T-helper 17 cell (primary cell): ENCODE data around the gene SLIT3. TPM values are rescaled to one million over a fixed set of nuclear protein-coding genes. Genes with fewer than 3 reads are reported as not detected.
A peak's percentile ranks its signal among the peaks of the same experiment; 100 is the strongest.

Source experiments
- ATAC-seq: fragments of 150-1000 bp; cut with Tn5 transposase; 2 replicates; pipeline ENCODE4 v1.10.0; 2021; ENCODE audit warnings: mild to moderate bottlenecking, moderate library complexity
- DNase-seq, 3 donors: peaks; one replicate each; pipeline versions ENCODE4 v3.0.0 to v3.0.0-alpha.2; 2020 to 2021
- H3K9me3 ChIP-seq: one replicate; pipeline ENCODE4 v1.7.0; 2013; ENCODE audit warnings: low read length, mild to moderate bottlenecking; ENCODE audit not compliant: control insufficient read depth, poor library complexity, severe bottlenecking
- H3K27ac Mint-ChIP-seq: one replicate; pipeline ENCODE4 v1.8.0; 2022; ENCODE audit warnings: mild to moderate bottlenecking, moderate library complexity, mixed read lengths
- H3K27me3 Mint-ChIP-seq: one replicate; pipeline ENCODE4 v1.8.0; 2022; ENCODE audit warnings: mixed read lengths
- H3K36me3 Mint-ChIP-seq: one replicate; pipeline ENCODE4 v1.8.0; 2022; ENCODE audit warnings: low read depth, mixed read lengths
- H3K4me1 Mint-ChIP-seq: one replicate; pipeline ENCODE4 v1.8.0; 2022; ENCODE audit warnings: mild to moderate bottlenecking, mixed read lengths
- H3K4me3 Mint-ChIP-seq: one replicate; pipeline ENCODE4 v1.8.0; 2022; ENCODE audit warnings: mild to moderate bottlenecking, moderate library complexity, mixed read lengths
- total RNA-seq, 4 donors: library from RNA in 2 of 4; stranded (reverse) in 2 of 4; gene quantifications; one replicate each; pipeline ENCODE4 v1.2.3 and lab custom pipeline; 2022 to 2026

Gene SLIT3
- total RNA-seq, 2 donors from 2014 or later = not detected

DNA sequence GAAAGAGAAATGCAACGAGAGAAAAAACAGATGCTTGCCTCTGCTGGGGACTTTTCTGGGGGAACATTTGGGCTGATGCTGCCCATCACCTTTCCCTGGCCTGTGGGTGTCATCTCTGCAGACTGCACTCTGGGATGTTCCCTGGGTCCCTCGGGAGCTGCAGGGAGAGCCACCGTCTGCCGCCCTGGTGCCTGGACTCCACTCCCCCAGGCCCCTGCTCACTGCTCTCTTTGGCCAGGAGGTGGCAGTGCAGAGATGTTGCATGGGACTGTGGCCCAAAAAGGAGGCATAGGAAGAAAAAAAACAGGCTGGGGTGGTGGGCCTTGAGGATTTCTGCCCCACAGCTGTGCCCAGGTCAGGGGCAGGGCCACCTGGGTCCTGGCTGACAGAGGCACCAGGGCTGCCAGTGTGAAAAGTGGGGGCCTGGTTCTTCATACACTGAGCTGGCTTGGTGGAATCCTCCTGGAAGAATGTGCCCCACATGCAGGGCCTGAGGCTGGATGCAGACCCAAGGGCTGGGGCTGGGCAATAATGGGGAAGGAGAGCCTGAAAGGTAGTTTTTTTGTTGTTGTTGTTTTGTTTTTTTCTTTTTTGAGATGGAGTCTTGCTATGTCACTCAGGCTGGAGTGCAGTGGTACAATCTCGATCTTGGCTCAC is 353.6 kb downstream of the SLIT3 start:
- no peaks in the 10 kb centered on the region for H3K9me3 ChIP-seq
- ATAC-seq (no peak), DNase-seq (no peak)
- no peaks in the 10 kb centered on the region for H3K4me1 Mint-ChIP-seq
- H3K27me3 Mint-ChIP-seq = no peaks in the 10 kb centered on the region
- H3K36me3 Mint-ChIP-seq = no peaks in the 10 kb centered on the region
- no peak overlapping the region for H3K27ac Mint-ChIP-seq
- H3K4me3 Mint-ChIP-seq = peak overlapping the region; percentile 36

DNA sequence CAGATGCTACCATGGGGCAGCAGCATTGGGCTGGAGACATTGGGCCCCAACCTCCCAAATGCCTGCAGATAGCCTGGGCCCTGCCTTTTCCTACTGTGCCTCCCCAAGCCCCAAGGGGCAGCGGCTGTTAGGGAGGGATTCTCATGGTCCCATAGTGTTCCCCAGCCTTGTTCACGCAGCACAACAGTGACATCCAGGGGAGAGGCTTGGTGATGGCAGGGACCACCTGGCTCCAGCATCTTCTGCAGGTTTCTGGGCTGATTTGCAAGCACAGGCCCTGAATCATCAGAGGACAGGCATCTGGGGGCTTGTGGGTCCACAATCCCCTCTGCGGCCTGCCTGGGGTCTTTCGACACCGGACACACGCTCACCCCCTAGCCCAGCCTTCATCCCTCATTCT is 354.6 kb downstream of the SLIT3 start:
- Mint-ChIP-seq H3K27me3 (no peaks in the 10 kb centered on the region), H3K4me1 (no peaks in the 10 kb centered on the region), H3K4me3 (no peak overlapping the region), H3K36me3 (no peaks in the 10 kb centered on the region), H3K27ac (no peak overlapping the region)
- no peaks in the 10 kb centered on the region for H3K9me3 ChIP-seq
- no peak for DNase-seq
- ATAC-seq = no peak

DNA sequence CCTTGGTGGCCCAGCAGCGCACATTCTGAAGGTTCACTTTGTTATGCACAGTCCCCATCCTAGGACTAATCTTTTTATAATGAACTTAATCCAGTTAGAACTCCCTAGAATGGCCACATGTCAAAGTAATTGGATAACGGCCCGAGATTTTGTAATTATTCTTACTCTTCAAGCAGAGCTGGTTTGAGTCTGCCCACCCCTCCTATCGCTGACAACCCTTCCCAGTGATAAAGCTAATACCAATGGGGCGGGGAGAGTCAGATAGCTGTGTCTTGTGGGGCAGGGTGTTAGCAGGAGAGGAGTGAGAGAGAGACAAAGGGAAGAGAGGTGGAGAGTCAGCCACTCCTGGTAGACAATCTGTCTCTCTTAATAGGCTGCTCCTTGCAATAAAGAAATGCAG is 356.9 kb downstream of the SLIT3 start:
- Mint-ChIP-seq H3K27ac (no peak overlapping the region), H3K36me3 (no peaks in the 10 kb centered on the region), H3K4me1 (no peaks in the 10 kb centered on the region), H3K27me3 (peaks cover 7% of the 10 kb centered on the region), H3K4me3 (no peak overlapping the region)
- no peaks in the 10 kb centered on the region for H3K9me3 ChIP-seq
- ATAC-seq = no peak
- DNase-seq = no peak

DNA sequence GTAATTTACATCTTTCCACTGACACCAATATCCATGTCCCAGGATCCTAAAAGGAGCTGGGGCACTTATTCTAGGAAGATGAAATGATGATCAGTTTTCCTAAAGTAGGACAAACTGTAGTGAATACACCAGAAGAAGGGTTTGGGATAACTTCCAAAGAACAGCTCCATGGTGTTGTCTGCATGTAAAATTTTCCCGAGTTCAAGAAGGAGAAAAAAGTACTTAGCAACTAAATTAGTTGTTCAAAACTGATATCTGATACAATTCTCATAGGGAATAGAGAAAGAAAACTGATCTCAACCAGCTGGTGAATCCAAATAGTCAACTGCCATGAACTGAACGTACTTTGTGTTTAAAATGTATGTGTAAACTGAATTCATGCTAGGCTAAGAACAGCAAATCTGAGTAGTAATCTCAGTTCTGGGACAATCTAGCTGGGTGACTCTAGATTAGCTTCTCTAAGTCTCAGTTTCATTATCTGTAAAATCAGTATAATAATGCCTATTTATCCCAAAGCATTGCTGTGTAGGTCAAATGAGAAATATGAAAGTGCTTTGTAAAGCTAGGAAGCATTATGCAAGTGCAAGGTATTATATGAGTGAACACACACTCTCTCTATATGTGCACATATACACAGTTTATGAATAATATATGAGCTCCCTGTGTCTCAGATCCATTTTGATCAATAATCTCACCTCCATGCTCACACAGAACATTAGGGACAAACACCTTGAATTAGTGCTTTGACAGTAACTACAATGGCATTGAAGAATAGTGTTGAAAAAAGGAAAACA is 357.7 kb downstream of the SLIT3 start:
- H3K27ac Mint-ChIP-seq = no peak overlapping the region
- no peak overlapping the region for H3K4me3 Mint-ChIP-seq
- H3K36me3 Mint-ChIP-seq = no peaks in the 10 kb centered on the region
- H3K27me3 Mint-ChIP-seq = peaks cover 11% of the 10 kb centered on the region
- no peaks in the 10 kb centered on the region for H3K4me1 Mint-ChIP-seq
- ATAC-seq (no peak), DNase-seq (no peak)
- no peaks in the 10 kb centered on the region for H3K9me3 ChIP-seq

GRCh38 chr5:168941901-168942300 is 359.0 kb downstream of the SLIT3 start:
- ATAC-seq (no peak), DNase-seq (no peak)
- Mint-ChIP-seq H3K36me3 (no peaks in the 10 kb centered on the region), H3K4me1 (no peaks in the 10 kb centered on the region), H3K27me3 (peaks cover 11% of the 10 kb centered on the region), H3K27ac (no peak overlapping the region), H3K4me3 (no peak overlapping the region)
- H3K9me3 ChIP-seq = no peaks in the 10 kb centered on the region

GRCh38 chr5:168940712-168941111 is 360.2 kb downstream of the SLIT3 start:
- peaks cover 11% of the 10 kb centered on the region for H3K27me3 Mint-ChIP-seq
- H3K36me3 Mint-ChIP-seq = no peaks in the 10 kb centered on the region
- H3K4me3 Mint-ChIP-seq = no peak overlapping the region
- no peaks in the 10 kb centered on the region for H3K9me3 ChIP-seq
- no peaks in the 10 kb centered on the region for H3K4me1 Mint-ChIP-seq
- no peak overlapping the region for H3K27ac Mint-ChIP-seq
- DNase-seq (no peak), ATAC-seq (no peak)

GRCh38 chr5:168939887-168940544 is 360.9 kb downstream of the SLIT3 start:
- no peak for DNase-seq
- H3K9me3 ChIP-seq = no peaks in the 10 kb centered on the region
- ATAC-seq = no peak
- Mint-ChIP-seq H3K4me1 (no peaks in the 10 kb centered on the region), H3K36me3 (no peaks in the 10 kb centered on the region), H3K4me3 (no peak overlapping the region), H3K27ac (no peak overlapping the region), H3K27me3 (peaks cover 17% of the 10 kb centered on the region)

- H3K27me3 Mint-ChIP-seq = peaks cover 17% of the 10 kb centered on the region
- H3K9me3 ChIP-seq = no peaks in the 10 kb centered on the region
- no peak overlapping the region for H3K4me3 Mint-ChIP-seq
- ATAC-seq (no peak), DNase-seq (no peak)
- H3K36me3 Mint-ChIP-seq = no peaks in the 10 kb centered on the region
- no peaks in the 10 kb centered on the region for H3K4me1 Mint-ChIP-seq
- H3K27ac Mint-ChIP-seq = peak overlapping the region; percentile 54
Measured at GRCh38 chr5:168939156-168939800, 361.7 kb downstream of the SLIT3 start.

DNA sequence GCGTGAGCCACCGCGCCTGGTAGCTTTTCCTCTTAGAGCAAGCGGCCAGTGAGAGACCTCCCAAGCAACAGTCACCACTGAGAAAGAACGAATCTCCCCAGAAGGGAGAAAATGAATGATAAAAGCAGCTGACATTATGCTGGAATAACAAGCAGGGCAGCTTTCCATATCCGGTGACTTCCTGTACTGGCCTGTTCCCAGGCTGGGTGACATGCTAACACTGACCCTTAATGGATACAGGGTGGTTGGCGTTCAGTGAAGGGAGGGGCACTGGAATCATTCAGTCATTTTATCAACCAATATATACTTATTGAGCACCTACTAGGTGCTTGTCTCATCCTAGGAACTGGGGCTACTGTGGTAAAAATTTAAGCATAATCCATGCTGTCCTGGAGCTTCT is 364.4 kb downstream of the SLIT3 start:
- ATAC-seq = no peak
- no peak overlapping the region for H3K4me3 Mint-ChIP-seq
- no peak overlapping the region for H3K27ac Mint-ChIP-seq
- peaks cover 37% of the 10 kb centered on the region for H3K27me3 Mint-ChIP-seq
- no peaks in the 10 kb centered on the region for H3K9me3 ChIP-seq
- DNase-seq = no peak
- H3K36me3 Mint-ChIP-seq = no peaks in the 10 kb centered on the region
- H3K4me1 Mint-ChIP-seq = no peaks in the 10 kb centered on the region

DNA sequence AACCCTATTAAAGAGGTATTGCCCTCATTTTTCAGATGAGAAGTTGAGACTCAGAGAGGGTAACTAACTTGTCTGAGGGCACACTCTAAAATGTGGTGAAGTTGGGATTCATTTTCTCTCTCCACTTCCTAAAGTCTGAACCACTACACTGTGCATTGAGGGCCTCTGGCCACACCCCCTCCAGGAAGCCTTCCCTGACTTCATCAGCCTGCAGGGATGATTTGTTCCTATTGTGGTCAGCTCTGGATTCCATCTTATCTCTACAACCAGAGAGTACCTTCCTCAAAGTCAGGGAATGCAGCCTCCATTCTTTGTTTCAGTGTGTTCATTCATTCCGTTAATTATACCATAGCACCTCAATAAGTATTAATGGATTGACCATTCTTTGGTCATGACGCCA is 365.8 kb downstream of the SLIT3 start:
- no peak for DNase-seq
- Mint-ChIP-seq H3K36me3 (no peaks in the 10 kb centered on the region), H3K4me1 (no peaks in the 10 kb centered on the region), H3K4me3 (no peak overlapping the region), H3K27ac (no peak overlapping the region), H3K27me3 (peaks cover 48% of the 10 kb centered on the region)
- no peaks in the 10 kb centered on the region for H3K9me3 ChIP-seq
- no peak for ATAC-seq

- Mint-ChIP-seq H3K4me3 (no peak overlapping the region), H3K36me3 (no peaks in the 10 kb centered on the region), H3K4me1 (no peaks in the 10 kb centered on the region), H3K27me3 (peaks cover 43% of the 10 kb centered on the region), H3K27ac (no peak overlapping the region)
- no peak for ATAC-seq
- no peaks in the 10 kb centered on the region for H3K9me3 ChIP-seq
- DNase-seq = no peak
Measured at GRCh38 chr5:168934169-168934568, 366.8 kb downstream of the SLIT3 start.

- H3K4me3 Mint-ChIP-seq = no peak overlapping the region
- H3K27ac Mint-ChIP-seq = no peak overlapping the region
- H3K4me1 Mint-ChIP-seq = no peaks in the 10 kb centered on the region
- H3K27me3 Mint-ChIP-seq = peaks cover 42% of the 10 kb centered on the region
- no peaks in the 10 kb centered on the region for H3K36me3 Mint-ChIP-seq
- ATAC-seq (no peak), DNase-seq (no peak)
- no peaks in the 10 kb centered on the region for H3K9me3 ChIP-seq
Measured at GRCh38 chr5:168932400-168933189, 368.3 kb downstream of the SLIT3 start.
